Calu3 (cell line): ENCODE data around the gene MICAL3. TPM values are rescaled to one million over a fixed set of nuclear protein-coding genes. Genes with fewer than 3 reads are reported as not detected.

ENCODE experiments used
- BruUV-seq: library from RNA; stranded (reverse); fragments of 400-500 nt; replicated peaks from 2 replicates; lab custom pipeline; 2021; lab: Mats Ljungman, UMichigan
- CTCF ChIA-PET: fragments of 300-600 bp; sonication (Branson Sonifier 250); formaldehyde crosslinking; loops from one replicate; lab custom pipeline; 2022; ENCODE audit warnings: antibody characterized with exemption; lab: Charles Lee
- DNase-seq: peaks from one replicate; pipeline ENCODE4 v3.0.0; 2022
- H3K27ac Mint-ChIP-seq: one replicate; pipeline ENCODE4 v1.8.0; 2022; ENCODE audit warnings: mixed read lengths; ENCODE audit not compliant: unreplicated experiment
- H3K27me3 Mint-ChIP-seq: one replicate; pipeline ENCODE4 v1.8.0; 2022; ENCODE audit warnings: mixed read lengths; ENCODE audit not compliant: unreplicated experiment
- H3K36me3 Mint-ChIP-seq: one replicate; pipeline ENCODE4 v1.8.0; 2022; ENCODE audit warnings: mild to moderate bottlenecking, moderate library complexity, mixed read lengths; ENCODE audit not compliant: insufficient read depth, unreplicated experiment
- H3K4me1 Mint-ChIP-seq: one replicate; pipeline ENCODE4 v1.8.0; 2022; ENCODE audit warnings: mild to moderate bottlenecking, low read depth, mixed read lengths; ENCODE audit not compliant: unreplicated experiment
- H3K4me3 Mint-ChIP-seq: one replicate; pipeline ENCODE4 v1.8.0; 2022; ENCODE audit warnings: mild to moderate bottlenecking, low read depth, moderate library complexity, mixed read lengths; ENCODE audit not compliant: unreplicated experiment
- H3K9me3 Mint-ChIP-seq: one replicate; pipeline ENCODE4 v1.8.0; 2022; ENCODE audit warnings: low read depth, mixed read lengths; ENCODE audit not compliant: unreplicated experiment
- CTCF ChIP-seq: fragments of 200-600 bp; IDR thresholded peaks from one replicate; pipeline ENCODE4 v1.8.0; 2022; ENCODE audit warnings: antibody characterized with exemption; ENCODE audit not compliant: unreplicated experiment
- intact Hi-C: fragments of 100-400 bp; cut with micrococcal nuclease; formaldehyde crosslinking; loops from one replicate; pipeline ENCODE4 v1.10.0; 2022; ENCODE audit not compliant: unreplicated experiment
- total RNA-seq: library from RNA; stranded (reverse); gene quantifications from 2 replicates; pipeline ENCODE4 v1.2.3, GENCODE V29; 2022

Gene MICAL3
- total RNA-seq, 1 experiment from 2014 or later = 60.6 TPM

GRCh38 chr22:17957693-17958092 lies 66.7 kb downstream of the MICAL3 start:
- H3K27ac Mint-ChIP-seq = no peak overlapping the region
- BruUV-seq = no TSS peak
- H3K27me3 Mint-ChIP-seq = no peaks in the 10 kb centered on the region
- intact Hi-C loops = no loop called here
- TF ChIP-seq CTCF = no peak
- H3K36me3 Mint-ChIP-seq = no peaks in the 10 kb centered on the region
- H3K4me1 Mint-ChIP-seq = peaks cover 25% of the 10 kb centered on the region
- no peak for DNase-seq
- CTCF ChIA-PET = interaction anchor here (0.6 to 1.4 kb wide), 2 partner anchors 9 to 103 kb away, joined by 4 to 10 read pairs; no protein-coding TSS in a partner anchor
- H3K4me3 Mint-ChIP-seq = no peak overlapping the region
- H3K9me3 Mint-ChIP-seq = no peaks in the 10 kb centered on the region

- no peak for DNase-seq
- Mint-ChIP-seq H3K4me3 (no peak overlapping the region), H3K9me3 (no peaks in the 10 kb centered on the region), H3K27me3 (no peaks in the 10 kb centered on the region), H3K4me1 (peaks cover 28% of the 10 kb centered on the region), H3K36me3 (no peaks in the 10 kb centered on the region), H3K27ac (no peak overlapping the region)
- TF ChIP-seq CTCF = no peak
- BruUV-seq = no TSS peak
- intact Hi-C loops = no loop called here
- CTCF ChIA-PET = interaction anchor here (0.6 kb wide), 1 partner anchor 104 kb away, joined by 4 read pairs; no protein-coding TSS in a partner anchor
Observed at GRCh38 chr22:17957204-17957603, 67.2 kb downstream of the MICAL3 start.

GRCh38 chr22:17956630-17957029 lies 67.7 kb downstream of the MICAL3 start:
- CTCF ChIA-PET = no interaction called here
- intact Hi-C loops = no loop called here
- H3K4me3 Mint-ChIP-seq = no peak overlapping the region
- H3K4me1 Mint-ChIP-seq = peaks cover 31% of the 10 kb centered on the region
- no peaks in the 10 kb centered on the region for H3K36me3 Mint-ChIP-seq
- H3K27me3 Mint-ChIP-seq = no peaks in the 10 kb centered on the region
- no peak overlapping the region for H3K27ac Mint-ChIP-seq
- no peak for TF ChIP-seq CTCF
- no TSS peak for BruUV-seq
- H3K9me3 Mint-ChIP-seq = no peaks in the 10 kb centered on the region
- DNase-seq = no peak

GRCh38 chr22:17955590-17956379 lies 68.6 kb downstream of the MICAL3 start:
- no peak for TF ChIP-seq CTCF
- DNase-seq = no peak
- no peaks in the 10 kb centered on the region for H3K36me3 Mint-ChIP-seq
- no TSS peak for BruUV-seq
- H3K9me3 Mint-ChIP-seq = no peaks in the 10 kb centered on the region
- intact Hi-C loops = no loop called here
- H3K27ac Mint-ChIP-seq = no peak overlapping the region
- H3K4me3 Mint-ChIP-seq = no peak overlapping the region
- CTCF ChIA-PET = no interaction called here
- no peaks in the 10 kb centered on the region for H3K27me3 Mint-ChIP-seq
- peaks cover 39% of the 10 kb centered on the region for H3K4me1 Mint-ChIP-seq
